ENCODE results near the gene SLC22A13.

Gene SLC22A13

GRCh38 chr3:38265604-38266307, at the start of gene SLC22A13:
Gene SLC22A13, plus strand, starts transcription at chr3:38265812. Its CDS starts 49 bp downstream, at chr3:38265861.
- DNase-seq (ENCODE audit: low spot score) = no peak
- no peak for TF ChIP-seq CTCF (IDR thresholded peaks at IDR 0.05; ENCODE audit: extremely low read depth, missing control alignments)

GRCh38 chr3:38219609-38220197, 45.9 kb upstream of the SLC22A13 start:
- no peak for TF ChIP-seq CTCF (IDR thresholded peaks at IDR 0.05; ENCODE audit: extremely low read depth, missing control alignments)

GRCh38 chr3:38221005-38221404, 44.6 kb upstream of the SLC22A13 start:
- DNase-seq (ENCODE audit: low spot score) = no peak
- TF ChIP-seq CTCF (IDR thresholded peaks at IDR 0.05; ENCODE audit: extremely low read depth, missing control alignments) = no peak

More at GRCh38 chr3:38219609-38220197, 45.9 kb upstream of the SLC22A13 start:
- no peak for DNase-seq (ENCODE audit: low spot score)

GRCh38 chr3:38222032-38222634, 43.5 kb upstream of the SLC22A13 start:
- TF ChIP-seq CTCF (IDR thresholded peaks at IDR 0.05; ENCODE audit: extremely low read depth, missing control alignments) = no peak
- DNase-seq (ENCODE audit: low spot score) = no peak

GRCh38 chr3:38224357-38224756, 41.3 kb upstream of the SLC22A13 start:
- TF ChIP-seq CTCF (IDR thresholded peaks at IDR 0.05; ENCODE audit: extremely low read depth, missing control alignments) = no peak

GRCh38 chr3:38226273-38226672, 39.3 kb upstream of the SLC22A13 start:
- no peak for DNase-seq (ENCODE audit: low spot score)
- no peak for TF ChIP-seq CTCF (IDR thresholded peaks at IDR 0.05; ENCODE audit: extremely low read depth, missing control alignments)

More at GRCh38 chr3:38224357-38224756, 41.3 kb upstream of the SLC22A13 start:
- no peak for DNase-seq (ENCODE audit: low spot score)

GRCh38 chr3:38227989-38228388, 37.6 kb upstream of the SLC22A13 start:
- no peak for TF ChIP-seq CTCF (IDR thresholded peaks at IDR 0.05; ENCODE audit: extremely low read depth, missing control alignments)
- no peak for DNase-seq (ENCODE audit: low spot score)

Data from GM20000 (cell line).